ENCODE measurements around the gene DPH7.
"Not testable (repeated sequence)": the region's sequence is repeated elsewhere in the genome, so short reads cannot be mapped to it uniquely, and the experiment has no call there.

The DPH7 gene

GRCh38 chr9:137547687-137548543, 30.8 kb downstream of the DPH7 start:
- DNase-seq (ENCODE audit: low read depth, low spot score): no peak

GRCh38 chr9:137545123-137545522, 33.6 kb downstream of the DPH7 start:
- no peak for DNase-seq (ENCODE audit: low read depth, low spot score)

GRCh38 chr9:137544176-137544760, 34.5 kb downstream of the DPH7 start:
- no peak for DNase-seq (ENCODE audit: low read depth, low spot score)

- DNase-seq (ENCODE audit: low read depth, low spot score): no peak
These were observed 35.3 kb downstream of the DPH7 start for GRCh38 chr9:137543237-137543963.

- no peak for DNase-seq (ENCODE audit: low read depth, low spot score)
These were observed 36.2 kb downstream of the DPH7 start for GRCh38 chr9:137542486-137542885.

GRCh38 chr9:137540536-137540935, 38.2 kb downstream of the DPH7 start:
- DNase-seq (ENCODE audit: low read depth, low spot score): no peak

GRCh38 chr9:137538058-137538457, 40.7 kb downstream of the DPH7 start:
- DNase-seq (ENCODE audit: low read depth, low spot score): no peak

GRCh38 chr9:137536594-137537131, 42.1 kb downstream of the DPH7 start:
- DNase-seq (ENCODE audit: low read depth, low spot score): not testable (repeated sequence)

GRCh38 chr9:137535120-137535428, 43.7 kb downstream of the DPH7 start:
- DNase-seq (ENCODE audit: low read depth, low spot score): no peak

- DNase-seq (ENCODE audit: low read depth, low spot score): no peak
These were observed 44.2 kb downstream of the DPH7 start for GRCh38 chr9:137534256-137535119.

- DNase-seq (ENCODE audit: low read depth, low spot score): not testable (repeated sequence)
These were observed 45.7 kb downstream of the DPH7 start for GRCh38 chr9:137532891-137533468.

- no peak for DNase-seq (ENCODE audit: low read depth, low spot score)
These were observed 47.5 kb downstream of the DPH7 start for GRCh38 chr9:137531099-137531765.

- DNase-seq (ENCODE audit: low read depth, low spot score): no peak
These were observed 48.4 kb downstream of the DPH7 start for GRCh38 chr9:137530331-137530730.

GRCh38 chr9:137524981-137525317, 53.8 kb downstream of the DPH7 start:
- no peak for DNase-seq (ENCODE audit: low read depth, low spot score)

GRCh38 chr9:137524161-137524980, 54.4 kb downstream of the DPH7 start:
- DNase-seq (ENCODE audit: low read depth, low spot score): no peak

- DNase-seq (ENCODE audit: low read depth, low spot score): no peak
These were observed 55.8 kb downstream of the DPH7 start for GRCh38 chr9:137522746-137523455.

GRCh38 chr9:137521405-137521985, 57.2 kb downstream of the DPH7 start:
- no peak for DNase-seq (ENCODE audit: low read depth, low spot score)

- DNase-seq (ENCODE audit: low read depth, low spot score): no peak
These were observed 57.9 kb downstream of the DPH7 start for GRCh38 chr9:137520614-137521404.

Measured in brain pericyte (primary cell).